BE2C (cell line): ENCODE measurements around the gene CEMP1. TPM values are rescaled to one million over a fixed set of nuclear protein-coding genes. Genes with fewer than 3 reads are reported as not detected.
"Not testable (repeated sequence)": the region's sequence is repeated elsewhere in the genome, so short reads cannot be mapped to it uniquely, and the experiment has no call there.

ENCODE experiments used
- DNase-seq: peaks from one replicate; pipeline ENCODE4 v3.0.0-alpha.2; 2020
- H3K27me3 ChIP-seq: fragments of 250-450 bp; sonication (Bioruptor Pico); 2 replicates; pipeline ENCODE4 v1.5.1; 2020; ENCODE audit warnings: mild to moderate bottlenecking
- H3K36me3 ChIP-seq: fragments of 250-450 bp; sonication (Bioruptor Pico); 2 replicates; pipeline ENCODE4 v1.5.1; 2020; ENCODE audit warnings: mild to moderate bottlenecking
- H3K4me1 ChIP-seq: fragments of 250-450 bp; sonication (Bioruptor Pico); 2 replicates; pipeline ENCODE4 v1.5.1; 2020
- H3K4me3 ChIP-seq: 2 replicates; pipeline ENCODE4 v1.5.1; 2011; ENCODE audit warnings: low read depth, low read length
- H3K9me3 ChIP-seq: fragments of 250-450 bp; sonication (Bioruptor Pico); 2 replicates; pipeline ENCODE4 v1.5.1; 2020
- CTCF ChIP-seq: IDR thresholded peaks from 2 replicates; pipeline ENCODE4 v1.5.1; 2012; ENCODE audit warnings: mild to moderate bottlenecking, low read depth, low read length
- polyA plus RNA-seq: library from polyadenylated mRNA; unstranded; fragments of >200 nt; gene quantifications from one replicate; pipeline ENCODE4 v1.2.1, GENCODE V29; 2012; ENCODE audit warnings: low read depth, missing spikeins; ENCODE audit not compliant: insufficient read length, insufficient read depth

The CEMP1 gene
- polyA plus RNA-seq, result 4.7 TPM

DNA sequence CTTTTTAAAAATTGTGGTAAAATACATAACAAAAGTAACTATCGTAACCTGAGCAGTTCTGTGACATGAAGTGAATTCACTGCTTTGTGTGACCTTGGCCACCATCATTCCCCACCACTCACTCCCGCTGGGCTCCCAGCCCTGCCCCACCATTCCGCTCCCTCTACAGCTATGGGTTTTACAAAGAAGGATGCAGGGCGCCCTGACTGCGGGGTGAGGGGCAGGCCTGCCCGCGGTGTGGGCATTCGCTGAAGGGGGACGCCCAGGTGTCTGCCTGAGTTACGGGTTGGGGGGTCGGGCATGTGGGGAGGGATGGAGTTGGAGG, at the start of gene CEMP1:
CEMP1 (minus strand) TSS at position 38 of the 325 bp plus-strand sequence. CDS start 335 bp downstream, outside the sequence.
- no peak for DNase-seq
- Histone ChIP-seq H3K4me1 (no peaks in the 10 kb centered on the region), H3K36me3 (peaks cover 18% of the 10 kb centered on the region), H3K4me3 (peak within 1 kb of the TSS; percentile 58), H3K9me3 (no peaks in the 10 kb centered on the region), H3K27me3 (no peaks in the 10 kb centered on the region)
- TF ChIP-seq CTCF, result no peak

DNA sequence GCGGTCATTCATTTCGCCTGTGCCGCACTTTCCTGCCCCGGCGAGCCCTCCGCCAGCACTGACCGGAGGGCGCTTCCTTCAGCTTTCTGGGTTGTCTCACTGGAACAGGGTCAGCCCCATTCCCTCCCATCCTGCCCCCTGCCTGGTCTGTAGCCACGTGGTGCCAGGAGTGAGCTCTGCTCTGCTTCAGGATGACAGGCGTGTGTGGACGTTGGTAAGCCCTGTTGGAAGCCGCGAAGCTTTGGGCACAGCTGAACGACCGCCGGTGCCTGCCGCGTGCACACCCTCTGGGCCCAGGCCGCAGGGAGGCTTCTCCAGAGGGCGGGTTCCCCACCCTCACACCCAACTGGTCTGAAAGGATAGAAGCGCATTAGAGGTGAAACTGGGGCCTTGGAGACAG, 49.6 kb upstream of the CEMP1 start:
- H3K27me3 ChIP-seq, H3K9me3 ChIP-seq, H3K4me1 ChIP-seq, DNase-seq, H3K4me3 ChIP-seq, H3K36me3 ChIP-seq: not testable (repeated sequence)

DNA sequence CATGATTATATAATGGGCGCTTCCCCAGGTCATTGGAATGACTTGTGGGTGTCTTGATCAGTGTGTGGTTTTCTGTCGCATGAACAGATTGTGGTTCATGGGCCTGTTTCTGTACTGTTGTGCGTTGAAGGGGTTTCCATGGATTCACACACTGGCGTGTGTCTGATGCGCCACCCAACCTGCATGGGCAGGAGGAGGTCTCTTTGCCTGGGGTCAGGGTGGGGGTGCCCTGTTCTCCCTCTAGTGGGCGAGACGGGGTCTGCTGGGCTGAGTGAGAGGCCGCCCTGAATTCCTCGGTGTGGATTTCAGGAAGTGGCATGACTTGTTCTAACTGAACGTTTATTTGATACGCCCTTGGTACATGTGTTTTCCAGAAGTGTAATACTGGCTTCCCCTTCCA, 48.9 kb upstream of the CEMP1 start:
- DNase-seq, result peak; percentile 39
- TF ChIP-seq CTCF, result peak; percentile 20
- not testable (repeated sequence) for H3K9me3 ChIP-seq, H3K36me3 ChIP-seq, H3K4me1 ChIP-seq, H3K4me3 ChIP-seq, H3K27me3 ChIP-seq

DNA sequence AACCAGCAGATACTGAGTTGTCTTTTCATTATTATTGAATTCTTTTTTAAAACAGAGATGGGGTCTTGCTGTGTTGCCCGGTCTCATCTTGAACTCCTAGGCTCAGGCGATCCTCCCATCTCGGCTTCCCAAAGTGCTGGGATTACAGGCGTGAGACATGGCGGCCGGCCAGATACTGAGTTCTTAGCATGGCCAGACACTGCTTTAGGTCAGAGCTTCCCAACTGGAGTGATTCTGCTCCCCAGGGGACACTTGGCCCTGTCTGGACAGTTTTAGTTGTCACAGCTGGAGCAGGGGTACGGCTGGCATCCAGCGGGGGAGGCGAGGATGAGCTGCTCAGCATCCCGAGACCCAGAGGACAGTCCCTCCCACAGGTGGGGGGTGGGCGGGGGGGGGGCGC, 47.7 kb upstream of the CEMP1 start:
- H3K27me3 ChIP-seq, H3K36me3 ChIP-seq, H3K4me1 ChIP-seq, H3K9me3 ChIP-seq, H3K4me3 ChIP-seq, DNase-seq: not testable (repeated sequence)

GRCh38 chr16:2577044-2577443, 45.8 kb upstream of the CEMP1 start:
- not testable (repeated sequence) for H3K4me1 ChIP-seq, H3K9me3 ChIP-seq, H3K27me3 ChIP-seq, H3K4me3 ChIP-seq, DNase-seq, H3K36me3 ChIP-seq

GRCh38 chr16:2575839-2576238, 44.6 kb upstream of the CEMP1 start:
- not testable (repeated sequence) for H3K27me3 ChIP-seq, H3K4me1 ChIP-seq, DNase-seq, H3K9me3 ChIP-seq, H3K36me3 ChIP-seq, H3K4me3 ChIP-seq

- not testable (repeated sequence) for DNase-seq, H3K9me3 ChIP-seq, H3K4me3 ChIP-seq, H3K4me1 ChIP-seq, H3K27me3 ChIP-seq, H3K36me3 ChIP-seq
These were observed 41.5 kb upstream of the CEMP1 start for GRCh38 chr16:2572704-2573103.

- H3K36me3 ChIP-seq, H3K9me3 ChIP-seq, DNase-seq, H3K4me1 ChIP-seq, H3K27me3 ChIP-seq, H3K4me3 ChIP-seq: not testable (repeated sequence)
These were observed 37.4 kb upstream of the CEMP1 start for GRCh38 chr16:2568573-2568972.

DNA sequence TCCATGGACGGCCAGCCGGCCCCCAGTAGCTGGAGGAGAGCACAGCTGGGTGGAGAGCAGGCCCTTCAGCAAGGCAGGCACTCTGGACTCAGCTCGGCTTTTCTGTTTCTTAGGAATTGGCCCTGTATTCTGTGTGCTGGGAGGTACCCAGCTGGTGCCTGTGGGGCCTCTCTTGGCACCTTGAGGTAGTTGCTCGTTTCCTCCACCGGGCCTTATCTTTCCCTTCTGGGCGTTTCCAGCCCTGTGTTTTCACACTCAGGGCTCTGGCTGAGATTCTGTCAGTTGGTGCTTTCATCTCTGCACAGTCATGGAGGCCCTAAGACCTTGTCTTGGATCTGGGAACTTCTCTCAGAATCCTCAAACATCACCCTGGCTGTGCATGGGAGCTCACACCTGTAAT, 36.3 kb upstream of the CEMP1 start:
- H3K36me3 ChIP-seq, H3K4me1 ChIP-seq, H3K4me3 ChIP-seq, DNase-seq, H3K9me3 ChIP-seq, H3K27me3 ChIP-seq: not testable (repeated sequence)

- not testable (repeated sequence) for H3K4me3 ChIP-seq, H3K9me3 ChIP-seq, H3K36me3 ChIP-seq, H3K4me1 ChIP-seq, H3K27me3 ChIP-seq
- DNase-seq, result peak; percentile 69
- TF ChIP-seq CTCF, result peak; percentile 29; the same call in 1 of the 2 replicates
These were observed 29.6 kb upstream of the CEMP1 start for GRCh38 chr16:2560798-2561133.

DNA sequence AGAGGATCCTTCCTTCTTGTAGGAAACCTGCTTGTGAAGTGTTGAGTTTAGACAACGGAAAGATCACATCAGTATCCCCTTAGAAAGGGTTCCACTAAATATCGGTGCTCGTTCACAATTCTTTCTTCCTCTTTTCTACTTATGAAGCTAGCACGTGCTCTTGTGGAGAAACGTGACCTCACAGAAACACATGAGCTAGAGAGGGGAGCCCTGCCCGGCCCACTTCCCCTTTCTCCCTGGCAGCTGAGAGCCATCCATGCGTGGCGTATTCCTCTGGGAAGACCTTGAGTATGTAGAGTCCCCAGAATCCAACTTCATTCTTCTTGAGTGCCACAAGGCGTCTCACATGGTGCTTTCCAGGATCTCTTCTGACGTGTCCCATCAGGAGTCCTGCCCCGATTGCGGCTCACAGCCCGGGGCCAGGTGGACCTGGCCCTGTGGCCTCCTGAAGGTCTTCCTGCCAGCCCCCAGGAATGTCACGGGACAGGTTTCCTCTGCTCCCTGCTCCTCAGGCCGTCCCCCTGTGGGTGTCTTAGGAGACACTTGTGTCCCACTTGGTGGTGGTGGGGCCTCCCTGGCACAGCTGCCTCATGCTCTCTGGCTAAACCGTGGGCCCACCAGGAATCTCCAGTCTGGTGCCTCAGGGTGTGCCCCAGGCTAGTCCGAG, 29.1 kb upstream of the CEMP1 start:
- DNase-seq, H3K4me1 ChIP-seq, H3K9me3 ChIP-seq, H3K36me3 ChIP-seq, H3K4me3 ChIP-seq, H3K27me3 ChIP-seq: not testable (repeated sequence)

DNA sequence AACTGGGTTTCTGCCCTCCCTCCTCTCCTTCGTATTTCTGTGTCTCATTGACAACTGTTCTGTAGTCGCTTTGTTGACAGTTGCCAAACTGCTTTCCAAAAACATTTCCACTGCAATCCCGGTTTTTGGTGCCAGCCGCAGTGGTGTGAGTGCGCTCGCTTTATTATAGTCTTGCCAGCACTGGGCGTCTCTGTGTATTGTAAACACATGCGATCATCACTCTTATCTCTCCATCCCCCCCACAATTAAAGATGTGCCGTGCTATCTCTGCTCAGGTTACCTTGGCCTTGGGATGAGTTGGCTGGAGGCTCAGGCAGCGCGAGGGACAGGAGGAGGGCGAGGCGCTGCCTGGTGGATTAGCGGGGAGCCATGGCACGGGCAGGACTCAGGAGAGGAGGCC, 25.9 kb upstream of the CEMP1 start:
- H3K4me1 ChIP-seq, DNase-seq, H3K36me3 ChIP-seq, H3K9me3 ChIP-seq, H3K27me3 ChIP-seq, H3K4me3 ChIP-seq: not testable (repeated sequence)

GRCh38 chr16:2554709-2555425, 23.7 kb upstream of the CEMP1 start:
- H3K9me3 ChIP-seq, H3K4me1 ChIP-seq, DNase-seq, H3K27me3 ChIP-seq, H3K4me3 ChIP-seq, H3K36me3 ChIP-seq: not testable (repeated sequence)
